Activated B cell treated with CpG ODN at 0.5 μM for 24 hours (primary cell): ENCODE measurements around the gene CHCHD3. TPM values are rescaled to one million over a fixed set of nuclear protein-coding genes. Genes with fewer than 3 reads are reported as not detected.

Source experiments
- ATAC-seq: fragments of 200-7000 bp; cut with Tn5 transposase; one replicate; pipeline ENCODE4 v1.10.0; 2021; ENCODE audit warnings: low read depth, mild to moderate bottlenecking, moderate library complexity
- CTCF ChIA-PET: fragments of 350-600 bp; sonication (Branson Sonifier 250); formaldehyde crosslinking; loops from one replicate; lab custom pipeline; 2021; ENCODE audit warnings: antibody characterized with exemption; lab: Charles Lee
- POLR2A ChIA-PET: fragments of 350-600 bp; sonication (Branson Sonifier 250); formaldehyde crosslinking; loops from one replicate; lab custom pipeline; 2021; ENCODE audit warnings: antibody characterized with exemption; lab: Charles Lee
- DNase-seq: peaks from one replicate; pipeline ENCODE4 v3.0.0; 2022
- H3K27ac Mint-ChIP-seq: one replicate; pipeline ENCODE4 v1.8.0; 2020; ENCODE audit warnings: mixed read lengths
- H3K27me3 Mint-ChIP-seq: one replicate; pipeline ENCODE4 v1.8.0; 2021; ENCODE audit warnings: mixed read lengths
- H3K36me3 Mint-ChIP-seq: one replicate; pipeline ENCODE4 v1.8.0; 2021; ENCODE audit warnings: low read depth, mixed read lengths
- H3K4me1 Mint-ChIP-seq: one replicate; pipeline ENCODE4 v1.8.0; 2021; ENCODE audit warnings: mixed read lengths
- H3K4me3 Mint-ChIP-seq: one replicate; pipeline ENCODE4 v1.8.0; 2020; ENCODE audit warnings: mild to moderate bottlenecking, mixed read lengths
- H3K9me3 Mint-ChIP-seq: one replicate; pipeline ENCODE4 v1.8.0; 2020; ENCODE audit warnings: mixed read lengths
- CTCF ChIP-seq: fragments of 200-600 bp; IDR thresholded peaks from one replicate; pipeline ENCODE4 v1.8.0; 2022; ENCODE audit warnings: antibody characterized with exemption, mild to moderate bottlenecking
- intact Hi-C: fragments of 100-400 bp; cut with micrococcal nuclease; formaldehyde crosslinking; loops from one replicate; pipeline ENCODE4 v1.15.1; 2024
- total RNA-seq: library from RNA; stranded (reverse); gene quantifications from 2 replicates; pipeline ENCODE4 v1.2.3, GENCODE V29; 2022

The CHCHD3 gene
- total RNA-seq, 1 donor from 2014 or later: 53.6 TPM

- ATAC-seq (no peak), DNase-seq (no peak)
- no peak overlapping the region for H3K27ac Mint-ChIP-seq
- ChIA-PET CTCF (no interaction called here), POLR2A (no interaction called here)
- TF ChIP-seq CTCF: no peak
- H3K36me3 Mint-ChIP-seq: peaks cover 13% of the 10 kb centered on the region
- intact Hi-C loops: no loop called here
- no peaks in the 10 kb centered on the region for H3K9me3 Mint-ChIP-seq
- no peaks in the 10 kb centered on the region for H3K27me3 Mint-ChIP-seq
- peaks cover 10% of the 10 kb centered on the region for H3K4me1 Mint-ChIP-seq
- H3K4me3 Mint-ChIP-seq: no peak overlapping the region
These were observed 54.5 kb downstream of the CHCHD3 start for GRCh38 chr7:133027397-133027796.

- no peak for TF ChIP-seq CTCF
- intact Hi-C loops: no loop called here
- POLR2A ChIA-PET: no interaction called here
- H3K4me1 Mint-ChIP-seq: peaks cover 10% of the 10 kb centered on the region
- DNase-seq: no peak
- no peaks in the 10 kb centered on the region for H3K27me3 Mint-ChIP-seq
- no peak for ATAC-seq
- CTCF ChIA-PET: no interaction called here
- peaks cover 18% of the 10 kb centered on the region for H3K36me3 Mint-ChIP-seq
- H3K27ac Mint-ChIP-seq: no peak overlapping the region
- H3K4me3 Mint-ChIP-seq: no peak overlapping the region
- H3K9me3 Mint-ChIP-seq: no peaks in the 10 kb centered on the region
These were observed 55.6 kb downstream of the CHCHD3 start for GRCh38 chr7:133026210-133026859.

- Mint-ChIP-seq H3K36me3 (peaks cover 29% of the 10 kb centered on the region), H3K9me3 (no peaks in the 10 kb centered on the region), H3K27ac (no peak overlapping the region), H3K27me3 (no peaks in the 10 kb centered on the region), H3K4me1 (peaks cover 8% of the 10 kb centered on the region), H3K4me3 (no peak overlapping the region)
- intact Hi-C loops: no loop called here
- no peak for ATAC-seq
- DNase-seq: no peak
- no peak for TF ChIP-seq CTCF
- CTCF ChIA-PET: no interaction called here
- POLR2A ChIA-PET: no interaction called here
These were observed 56.8 kb downstream of the CHCHD3 start for GRCh38 chr7:133025056-133025455.

GRCh38 chr7:133024596-133024995 is 57.3 kb downstream of the CHCHD3 start:
- CTCF ChIA-PET: no interaction called here
- peaks cover 4% of the 10 kb centered on the region for H3K4me1 Mint-ChIP-seq
- H3K27ac Mint-ChIP-seq: no peak overlapping the region
- H3K36me3 Mint-ChIP-seq: peaks cover 31% of the 10 kb centered on the region
- intact Hi-C loops: no loop called here
- DNase-seq: no peak
- no peak for TF ChIP-seq CTCF
- no peaks in the 10 kb centered on the region for H3K27me3 Mint-ChIP-seq
- POLR2A ChIA-PET: no interaction called here
- no peak for ATAC-seq
- no peak overlapping the region for H3K4me3 Mint-ChIP-seq
- H3K9me3 Mint-ChIP-seq: no peaks in the 10 kb centered on the region

GRCh38 chr7:133023370-133024071 is 58.4 kb downstream of the CHCHD3 start:
- H3K4me1 Mint-ChIP-seq: no peaks in the 10 kb centered on the region
- intact Hi-C loops: no loop called here
- H3K36me3 Mint-ChIP-seq: peaks cover 35% of the 10 kb centered on the region
- H3K27me3 Mint-ChIP-seq: no peaks in the 10 kb centered on the region
- DNase-seq: no peak
- CTCF ChIA-PET: no interaction called here
- H3K9me3 Mint-ChIP-seq: no peaks in the 10 kb centered on the region
- no peak for ATAC-seq
- no peak overlapping the region for H3K27ac Mint-ChIP-seq
- no peak for TF ChIP-seq CTCF
- POLR2A ChIA-PET: no interaction called here
- H3K4me3 Mint-ChIP-seq: no peak overlapping the region
